ENCODE results near the gene PLCXD3.

PLCXD3 gene

GRCh38 chr5:41413074-41413473 is 97.3 kb downstream of the PLCXD3 start:
- no peak for DNase-seq (ENCODE audit: low read depth in 2 of 2)

GRCh38 chr5:41412496-41412895 is 97.9 kb downstream of the PLCXD3 start:
- no peak for DNase-seq (ENCODE audit: low read depth in 2 of 2)

- DNase-seq (ENCODE audit: low read depth in 2 of 2) = no peak
Observed at GRCh38 chr5:41410737-41411136, 99.7 kb downstream of the PLCXD3 start.

GRCh38 chr5:41410307-41410706 is 100.1 kb downstream of the PLCXD3 start:
- DNase-seq (ENCODE audit: low read depth in 2 of 2) = no peak

- peak in 1 of 2 experiments; percentile 20 for DNase-seq (ENCODE audit: low read depth in 2 of 2)
Observed at GRCh38 chr5:41408676-41409443, 101.5 kb downstream of the PLCXD3 start.

GRCh38 chr5:41406936-41407335 is 103.5 kb downstream of the PLCXD3 start:
- DNase-seq (ENCODE audit: low read depth in 2 of 2) = no peak

GRCh38 chr5:41406424-41406823 is 104.0 kb downstream of the PLCXD3 start:
- no peak for DNase-seq (ENCODE audit: low read depth in 2 of 2)

- no peak for DNase-seq (ENCODE audit: low read depth in 2 of 2)
Observed at GRCh38 chr5:41404757-41405156, 105.6 kb downstream of the PLCXD3 start.

GRCh38 chr5:41403846-41404245 is 106.6 kb downstream of the PLCXD3 start:
- no peak for DNase-seq (ENCODE audit: low read depth in 2 of 2)

GRCh38 chr5:41402845-41403244 is 107.6 kb downstream of the PLCXD3 start:
- no peak for DNase-seq (ENCODE audit: low read depth in 2 of 2)

GRCh38 chr5:41399839-41400238 is 110.6 kb downstream of the PLCXD3 start:
- no peak for DNase-seq (ENCODE audit: low read depth in 2 of 2)

GRCh38 chr5:41392016-41392415 is 118.4 kb downstream of the PLCXD3 start:
- no peak for DNase-seq (ENCODE audit: low read depth in 2 of 2)

GRCh38 chr5:41374631-41375030 is 135.8 kb downstream of the PLCXD3 start:
- no peak for DNase-seq (ENCODE audit: low read depth in 2 of 2)

- no peak for DNase-seq (ENCODE audit: low read depth in 2 of 2)
Observed at GRCh38 chr5:41373230-41373629, 137.2 kb downstream of the PLCXD3 start.

GRCh38 chr5:41371738-41372137 is 138.7 kb downstream of the PLCXD3 start:
- DNase-seq (ENCODE audit: low read depth in 2 of 2) = peak; percentile 18 to 24

- DNase-seq (ENCODE audit: low read depth in 2 of 2) = no peak
Observed at GRCh38 chr5:41370482-41370881, 139.9 kb downstream of the PLCXD3 start.

- DNase-seq (ENCODE audit: low read depth in 2 of 2) = no peak
Observed at GRCh38 chr5:41369799-41370198, 140.6 kb downstream of the PLCXD3 start.

GRCh38 chr5:41368158-41368557 is 142.2 kb downstream of the PLCXD3 start:
- peak in 1 of 2 experiments; percentile 2 for DNase-seq (ENCODE audit: low read depth in 2 of 2)

GRCh38 chr5:41365369-41365768 is 145.0 kb downstream of the PLCXD3 start:
- no peak for DNase-seq (ENCODE audit: low read depth in 2 of 2)

- no peak for DNase-seq (ENCODE audit: low read depth in 2 of 2)
Observed at GRCh38 chr5:41364346-41364745, 146.1 kb downstream of the PLCXD3 start.

- DNase-seq (ENCODE audit: low read depth in 2 of 2) = no peak
Observed at GRCh38 chr5:41363343-41363986, 146.9 kb downstream of the PLCXD3 start.

GRCh38 chr5:41356786-41357185 is 153.6 kb downstream of the PLCXD3 start:
- DNase-seq (ENCODE audit: low read depth in 2 of 2) = no peak

GRCh38 chr5:41349846-41350245 is 160.6 kb downstream of the PLCXD3 start:
- no peak for DNase-seq (ENCODE audit: low read depth in 2 of 2)

All from fibroblast of skin of left biceps (primary cell).